ENCODE results near the gene CCZ1B. TPM values are rescaled to one million over a fixed set of nuclear protein-coding genes. Genes with fewer than 3 reads are reported as not detected.
"Not testable (repeated sequence)": the region's sequence is repeated elsewhere in the genome, so short reads cannot be mapped to it uniquely, and the experiment has no call there.

The CCZ1B gene
- total RNA-seq, 1 donor from 2014 or later = 47.7 TPM

GRCh38 chr7:6853681-6854080 lies 27.6 kb upstream of the CCZ1B start:
- not testable (repeated sequence) for H3K4me1 Mint-ChIP-seq (ENCODE audit: unreplicated experiment); H3K27me3 Mint-ChIP-seq (ENCODE audit: unreplicated experiment); H3K9me3 Mint-ChIP-seq (ENCODE audit: unreplicated experiment); H3K27ac Mint-ChIP-seq (ENCODE audit: unreplicated experiment); DNase-seq (ENCODE audit: low spot score); H3K4me3 Mint-ChIP-seq (ENCODE audit: unreplicated experiment); H3K36me3 Mint-ChIP-seq (ENCODE audit: low read depth, unreplicated experiment)

- H3K27me3 Mint-ChIP-seq (ENCODE audit: unreplicated experiment); H3K36me3 Mint-ChIP-seq (ENCODE audit: low read depth, unreplicated experiment); H3K27ac Mint-ChIP-seq (ENCODE audit: unreplicated experiment); H3K4me1 Mint-ChIP-seq (ENCODE audit: unreplicated experiment); DNase-seq (ENCODE audit: low spot score); H3K4me3 Mint-ChIP-seq (ENCODE audit: unreplicated experiment); H3K9me3 Mint-ChIP-seq (ENCODE audit: unreplicated experiment): not testable (repeated sequence)
Observed at GRCh38 chr7:6849127-6849526, 23.1 kb upstream of the CCZ1B start.

- not testable (repeated sequence) for H3K9me3 Mint-ChIP-seq (ENCODE audit: unreplicated experiment); DNase-seq (ENCODE audit: low spot score); H3K27me3 Mint-ChIP-seq (ENCODE audit: unreplicated experiment); H3K36me3 Mint-ChIP-seq (ENCODE audit: low read depth, unreplicated experiment); H3K4me1 Mint-ChIP-seq (ENCODE audit: unreplicated experiment); H3K4me3 Mint-ChIP-seq (ENCODE audit: unreplicated experiment); H3K27ac Mint-ChIP-seq (ENCODE audit: unreplicated experiment)
Observed at GRCh38 chr7:6847751-6848150, 21.7 kb upstream of the CCZ1B start.

GRCh38 chr7:6845971-6846449 lies 19.9 kb upstream of the CCZ1B start:
- not testable (repeated sequence) for H3K4me3 Mint-ChIP-seq (ENCODE audit: unreplicated experiment); H3K4me1 Mint-ChIP-seq (ENCODE audit: unreplicated experiment); DNase-seq (ENCODE audit: low spot score); H3K27me3 Mint-ChIP-seq (ENCODE audit: unreplicated experiment); H3K36me3 Mint-ChIP-seq (ENCODE audit: low read depth, unreplicated experiment); H3K9me3 Mint-ChIP-seq (ENCODE audit: unreplicated experiment)
- peak overlapping the region; percentile 31 for H3K27ac Mint-ChIP-seq (ENCODE audit: unreplicated experiment)

GRCh38 chr7:6843654-6844053 lies 17.6 kb upstream of the CCZ1B start:
- not testable (repeated sequence) for H3K36me3 Mint-ChIP-seq (ENCODE audit: low read depth, unreplicated experiment)

GRCh38 chr7:6843092-6843491 lies 17.0 kb upstream of the CCZ1B start:
- DNase-seq (ENCODE audit: low spot score); H3K9me3 Mint-ChIP-seq (ENCODE audit: unreplicated experiment); H3K4me3 Mint-ChIP-seq (ENCODE audit: unreplicated experiment); H3K4me1 Mint-ChIP-seq (ENCODE audit: unreplicated experiment); H3K27me3 Mint-ChIP-seq (ENCODE audit: unreplicated experiment); H3K27ac Mint-ChIP-seq (ENCODE audit: unreplicated experiment); H3K36me3 Mint-ChIP-seq (ENCODE audit: low read depth, unreplicated experiment): not testable (repeated sequence)

More at GRCh38 chr7:6843654-6844053, 17.6 kb upstream of the CCZ1B start:
- DNase-seq (ENCODE audit: low spot score); H3K4me1 Mint-ChIP-seq (ENCODE audit: unreplicated experiment); H3K9me3 Mint-ChIP-seq (ENCODE audit: unreplicated experiment); H3K27me3 Mint-ChIP-seq (ENCODE audit: unreplicated experiment); H3K4me3 Mint-ChIP-seq (ENCODE audit: unreplicated experiment); H3K27ac Mint-ChIP-seq (ENCODE audit: unreplicated experiment): not testable (repeated sequence)

GRCh38 chr7:6842278-6842921 lies 16.3 kb upstream of the CCZ1B start:
- not testable (repeated sequence) for H3K27ac Mint-ChIP-seq (ENCODE audit: unreplicated experiment); H3K9me3 Mint-ChIP-seq (ENCODE audit: unreplicated experiment); H3K27me3 Mint-ChIP-seq (ENCODE audit: unreplicated experiment); H3K4me3 Mint-ChIP-seq (ENCODE audit: unreplicated experiment); H3K4me1 Mint-ChIP-seq (ENCODE audit: unreplicated experiment); H3K36me3 Mint-ChIP-seq (ENCODE audit: low read depth, unreplicated experiment); DNase-seq (ENCODE audit: low spot score)

GRCh38 chr7:6837081-6837480 lies 11.0 kb upstream of the CCZ1B start:
- H3K36me3 Mint-ChIP-seq (ENCODE audit: low read depth, unreplicated experiment); H3K27me3 Mint-ChIP-seq (ENCODE audit: unreplicated experiment); DNase-seq (ENCODE audit: low spot score); H3K4me1 Mint-ChIP-seq (ENCODE audit: unreplicated experiment); H3K9me3 Mint-ChIP-seq (ENCODE audit: unreplicated experiment); H3K4me3 Mint-ChIP-seq (ENCODE audit: unreplicated experiment); H3K27ac Mint-ChIP-seq (ENCODE audit: unreplicated experiment): not testable (repeated sequence)

GRCh38 chr7:6835521-6835920 lies 9.4 kb upstream of the CCZ1B start:
- not testable (repeated sequence) for H3K4me1 Mint-ChIP-seq (ENCODE audit: unreplicated experiment); DNase-seq (ENCODE audit: low spot score); H3K9me3 Mint-ChIP-seq (ENCODE audit: unreplicated experiment); H3K4me3 Mint-ChIP-seq (ENCODE audit: unreplicated experiment); H3K27me3 Mint-ChIP-seq (ENCODE audit: unreplicated experiment); H3K36me3 Mint-ChIP-seq (ENCODE audit: low read depth, unreplicated experiment); H3K27ac Mint-ChIP-seq (ENCODE audit: unreplicated experiment)

Data from endothelial cell (in vitro differentiated cells).